GM18873 (cell line): Measurements from ENCODE around the gene CARHSP1.
"Not testable (repeated sequence)": the region's sequence is repeated elsewhere in the genome, so short reads cannot be mapped to it uniquely, and the experiment has no call there.

Source experiments
- ATAC-seq: cut with Tn5 transposase; IDR thresholded peaks from one replicate; pipeline ENCODE4 v1.9.1; 2021; ENCODE audit warnings: mild to moderate bottlenecking, moderate library complexity, moderate number of reproducible peaks; ENCODE audit not compliant: unreplicated experiment, low FRiP score

CARHSP1 gene

DNA sequence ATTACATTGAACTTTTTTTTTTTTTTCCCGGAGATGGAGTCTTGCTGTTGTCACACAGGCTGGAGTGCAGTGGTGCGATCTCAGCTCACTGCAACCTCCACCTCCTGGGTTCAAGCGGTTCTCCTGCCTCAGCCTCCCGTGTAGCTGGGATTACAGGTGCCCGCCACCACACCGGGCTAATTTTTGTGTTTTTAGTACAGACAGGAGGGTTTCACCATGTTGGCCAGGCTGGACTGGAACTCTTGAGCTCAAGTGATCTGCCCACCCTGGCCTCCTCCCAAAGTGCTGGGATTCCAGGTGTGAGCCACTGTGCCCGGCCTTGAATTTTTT lies 5.0 kb upstream of the CARHSP1 start:
- not testable (repeated sequence) for ATAC-seq

DNA sequence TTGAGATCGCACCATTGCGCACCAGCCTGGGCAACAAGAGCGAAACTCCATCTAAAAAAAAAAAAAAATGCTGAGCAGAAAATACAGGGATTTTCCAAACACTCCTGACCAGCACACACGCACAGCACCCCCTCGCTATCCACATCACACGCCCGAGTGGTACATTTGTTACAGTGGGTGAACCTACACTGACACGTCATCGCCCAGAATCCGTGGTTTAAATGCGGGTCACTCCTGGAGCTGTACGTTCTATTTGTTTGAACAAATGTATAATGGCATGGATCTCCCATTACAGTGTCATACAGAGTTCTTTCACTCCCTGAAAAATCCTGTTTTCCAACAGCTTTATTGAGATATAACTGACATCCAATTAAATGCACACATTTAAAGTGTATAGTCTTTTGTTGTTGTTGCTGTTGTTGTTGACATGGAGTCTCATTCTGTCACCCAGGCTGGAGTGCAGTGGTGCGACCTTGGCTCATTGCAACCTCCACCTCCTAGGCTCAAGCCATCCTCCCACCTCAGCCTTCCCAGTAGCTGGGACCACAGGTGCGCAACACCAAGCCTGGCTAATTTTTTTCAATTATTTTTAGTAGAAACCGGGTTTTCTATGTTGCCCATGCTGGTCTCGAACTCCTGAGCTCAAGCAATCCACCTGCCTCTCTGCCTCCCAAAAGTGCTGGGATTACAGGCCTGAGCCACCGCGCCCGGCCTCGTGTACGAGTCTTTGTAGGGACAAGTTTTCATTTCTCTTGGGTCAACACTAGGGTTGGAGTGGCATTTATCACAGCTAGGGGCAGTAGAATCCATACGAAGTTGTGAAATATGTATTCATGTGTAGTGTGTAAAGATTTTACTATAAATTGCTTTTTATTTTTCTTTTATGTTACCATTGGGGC lies 4.4 kb upstream of the CARHSP1 start:
- ATAC-seq: no peak

DNA sequence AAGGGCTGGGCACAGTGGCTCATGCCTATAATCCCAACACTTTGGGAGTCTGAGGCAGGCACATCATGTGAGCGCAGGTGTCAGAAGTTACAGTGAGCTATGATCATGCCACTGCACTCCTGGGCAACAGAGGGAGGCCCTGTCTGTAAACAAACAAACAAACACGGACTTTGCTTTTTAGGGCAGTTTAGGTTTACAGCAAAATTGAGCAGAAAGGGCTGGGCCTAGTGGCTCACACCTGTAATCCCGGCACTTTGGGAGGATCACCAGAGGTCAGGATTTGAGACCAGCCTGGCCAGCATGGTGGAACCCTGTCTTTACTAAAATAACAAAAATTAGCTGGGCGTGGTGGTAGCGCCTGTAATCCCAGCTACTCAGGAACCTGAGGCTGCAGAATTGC lies 3.3 kb upstream of the CARHSP1 start:
- no peak for ATAC-seq

GRCh38 chr16:8869988-8870241 lies 1.1 kb upstream of the CARHSP1 start:
- ATAC-seq: not testable (repeated sequence)

DNA sequence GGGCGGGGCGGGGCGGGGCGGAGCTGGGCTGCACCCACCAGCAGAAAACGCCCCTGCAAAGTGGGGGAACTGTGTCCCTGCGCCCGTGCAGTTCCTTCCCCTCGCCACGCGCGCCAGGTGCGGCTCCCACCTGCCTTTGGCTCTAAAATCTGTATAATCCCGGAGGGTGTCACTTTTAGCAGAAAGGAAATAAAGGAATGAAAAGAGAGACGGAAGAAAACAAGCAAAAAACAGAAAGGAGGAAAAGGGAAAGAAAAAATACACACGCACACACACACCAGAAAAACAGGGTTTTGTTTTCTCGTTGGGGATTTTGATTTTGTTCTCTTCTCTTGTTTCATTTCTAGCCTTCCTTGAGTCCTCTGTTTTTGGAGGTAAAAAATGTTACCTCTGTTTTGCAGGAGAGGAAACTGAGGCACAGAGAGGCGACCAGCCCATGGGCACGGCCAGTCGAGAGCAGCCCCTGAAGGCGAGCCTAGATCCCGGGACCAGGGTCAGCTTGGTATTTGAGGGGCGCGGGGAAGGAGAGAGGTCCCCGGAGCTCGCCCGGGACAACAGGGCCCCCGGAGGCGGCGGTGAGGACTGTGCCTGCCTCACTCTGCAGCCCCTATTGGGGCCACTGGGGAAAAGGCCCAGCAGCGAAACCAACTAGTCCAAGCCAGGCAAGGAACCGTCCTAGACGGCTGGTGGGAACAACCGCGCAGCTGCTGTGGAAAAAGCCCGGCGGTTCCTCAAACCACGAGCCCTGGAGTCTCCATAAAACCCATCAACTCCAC lies 594 bp upstream of the CARHSP1 start:
- no peak for ATAC-seq

DNA sequence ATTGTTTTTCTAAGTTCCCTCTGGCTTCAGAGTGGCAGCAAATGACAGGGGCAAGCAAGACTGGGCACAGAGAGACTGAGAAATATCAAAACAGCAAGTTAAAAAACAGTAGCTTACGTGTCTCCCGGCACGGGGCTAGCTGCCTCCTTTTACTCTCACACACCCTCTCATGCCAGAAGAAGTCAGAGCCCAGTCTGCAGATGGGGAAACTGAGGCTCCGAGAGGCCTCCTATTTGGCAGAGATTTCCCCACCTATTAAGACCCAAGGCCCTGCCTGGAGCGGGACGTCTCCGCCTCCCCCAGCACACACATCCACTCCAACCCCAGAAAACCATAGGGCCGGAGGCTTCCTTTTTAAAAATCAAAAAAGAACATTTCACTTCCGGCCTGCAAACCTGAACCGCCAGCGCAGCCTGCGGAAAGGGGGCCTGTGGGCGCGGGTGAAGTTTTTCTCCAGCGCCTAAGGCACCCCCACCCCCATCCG lies 832 bp downstream of the CARHSP1 start:
- no peak for ATAC-seq

GRCh38 chr16:8867216-8867931 lies 1.4 kb downstream of the CARHSP1 start:
- ATAC-seq: no peak

GRCh38 chr16:8866884-8867215 lies 2.0 kb downstream of the CARHSP1 start:
- no peak for ATAC-seq

- no peak for ATAC-seq
Measured at GRCh38 chr16:8866118-8866883, 2.5 kb downstream of the CARHSP1 start.

DNA sequence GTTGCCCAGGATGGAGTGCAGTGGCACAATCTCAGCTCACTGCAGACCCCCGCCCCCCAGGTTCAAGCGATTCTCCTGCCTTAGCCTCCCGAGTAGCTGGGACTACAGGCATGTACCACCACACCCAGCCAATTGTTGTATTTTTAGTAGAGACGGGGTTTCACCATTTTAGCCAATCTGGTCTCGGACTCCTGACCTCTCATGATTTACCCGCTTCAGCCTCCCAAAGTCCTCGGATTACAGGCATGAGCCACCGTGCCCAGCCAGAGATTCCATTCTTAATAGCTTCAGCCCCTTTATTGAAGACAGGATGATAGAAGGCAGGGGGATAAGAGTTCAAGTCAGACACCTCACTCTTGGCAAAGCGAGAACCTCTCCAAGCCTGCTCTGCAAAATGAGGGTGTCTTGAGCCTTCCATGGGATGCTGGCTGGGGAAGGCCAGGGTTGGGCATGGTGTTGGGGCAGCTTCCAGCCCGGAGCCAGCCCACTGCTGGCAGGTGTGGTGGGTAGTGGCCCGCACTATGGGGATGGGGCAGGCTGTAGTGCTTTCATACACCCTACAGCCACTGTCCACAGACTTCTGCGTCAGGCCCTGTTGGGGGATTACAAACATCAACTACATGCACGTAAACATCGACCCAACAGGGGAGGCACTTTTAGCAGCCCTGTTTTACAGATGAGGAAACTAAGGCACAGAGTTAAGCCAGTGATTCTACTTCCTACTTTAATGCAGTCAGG lies 3.5 kb downstream of the CARHSP1 start:
- no peak for ATAC-seq

- no peak for ATAC-seq
Measured at GRCh38 chr16:8864480-8865110, 4.2 kb downstream of the CARHSP1 start.

- no peak for ATAC-seq
Measured at GRCh38 chr16:8863594-8864424, 5.0 kb downstream of the CARHSP1 start.

- no peak for ATAC-seq
Measured at GRCh38 chr16:8862309-8863130, 6.3 kb downstream of the CARHSP1 start.

DNA sequence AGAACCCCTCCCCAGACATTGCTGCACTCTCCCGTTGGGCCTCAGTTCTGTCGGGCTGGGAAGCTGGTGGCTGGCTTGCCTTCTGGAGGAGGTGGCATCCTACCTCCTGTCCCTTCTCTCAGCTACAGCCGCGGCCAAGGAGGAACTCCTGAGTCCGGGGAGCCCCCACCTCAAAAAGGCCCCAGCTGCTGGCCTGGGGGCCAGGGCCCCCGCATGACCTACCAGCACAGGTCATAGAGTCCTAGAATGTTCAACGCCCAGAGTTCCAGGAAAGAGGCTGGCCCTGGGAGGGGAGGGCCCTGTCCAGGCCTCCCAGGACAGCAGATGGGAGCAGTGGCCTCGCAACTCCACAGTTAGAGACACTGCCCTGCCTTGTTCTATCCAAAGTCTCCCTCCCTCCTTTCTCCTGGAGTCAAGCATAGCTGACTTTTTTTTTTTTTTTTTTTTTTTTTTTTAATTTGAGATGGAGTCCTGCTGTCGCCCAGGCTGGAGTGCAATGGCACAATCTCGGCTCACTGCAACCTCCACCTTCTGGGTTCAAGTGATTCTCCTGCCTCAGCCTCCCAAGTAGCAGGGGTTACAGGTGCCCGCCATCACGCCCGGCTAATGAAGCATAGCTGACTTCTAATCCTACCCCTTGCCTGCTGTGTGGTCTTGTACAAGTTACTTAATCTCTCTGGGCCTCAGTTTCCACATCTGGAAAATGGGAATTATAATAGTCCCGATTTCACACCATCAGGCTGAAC lies 7.1 kb downstream of the CARHSP1 start:
- ATAC-seq: no peak

DNA sequence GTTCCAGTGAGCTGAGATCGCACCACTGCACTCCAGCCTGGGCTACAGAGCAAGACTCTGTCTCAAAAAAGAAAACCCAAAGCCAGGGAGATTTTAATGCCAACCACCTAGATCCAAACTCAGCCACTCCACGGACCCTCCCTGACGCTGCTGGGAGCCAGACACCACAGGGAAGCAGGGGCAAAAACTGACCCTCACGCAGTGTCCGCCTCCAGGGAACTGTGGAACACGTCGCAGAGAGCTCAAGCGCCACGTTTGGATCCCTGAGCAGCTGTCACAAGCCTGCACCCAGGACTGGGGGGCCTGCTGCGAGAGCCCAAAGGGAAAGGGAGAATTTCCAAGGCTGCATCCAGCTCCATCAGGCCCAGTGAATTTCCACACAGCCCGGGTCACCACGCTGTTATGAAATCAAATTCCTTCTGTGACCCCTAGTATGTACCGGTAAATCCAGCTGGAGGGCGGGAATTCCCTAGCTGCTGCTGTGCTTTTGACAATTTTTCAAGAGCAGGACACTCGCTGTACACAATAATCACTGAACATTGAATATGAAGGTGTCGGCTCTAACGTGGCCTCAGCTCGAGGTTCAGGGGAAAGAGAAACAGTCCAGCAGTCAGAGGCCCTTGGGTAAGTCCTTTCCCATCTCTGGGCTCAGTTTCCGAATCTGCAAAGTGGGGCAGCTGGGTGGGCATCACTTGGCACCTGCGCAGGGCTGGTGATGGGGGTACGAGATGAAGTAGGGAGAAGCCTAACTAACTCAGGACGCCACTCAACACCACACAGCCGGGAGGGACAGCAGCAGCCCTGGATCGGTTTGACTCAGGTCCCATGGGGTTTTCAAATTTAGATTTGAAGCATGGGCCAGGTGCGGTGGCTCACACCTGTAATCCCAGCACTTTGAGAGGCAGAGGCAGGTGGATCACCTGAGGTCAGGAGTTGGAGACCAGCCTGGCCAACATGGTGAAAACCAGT lies 8.6 kb downstream of the CARHSP1 start:
- ATAC-seq: no peak
